GM12892 (cell line): Measurements from ENCODE around the gene STK32B.

Experiments used
- POLR2A ChIP-seq: IDR thresholded peaks from 2 replicates; pipeline ENCODE4 v1.6.1; 2011; ENCODE audit warnings: low read depth, low read length, control low read depth
- POLR2AphosphoS5 ChIP-seq: IDR thresholded peaks from 2 replicates; pipeline ENCODE4 v1.6.1; 2011; ENCODE audit warnings: low read depth, low read length, control low read depth

DNA sequence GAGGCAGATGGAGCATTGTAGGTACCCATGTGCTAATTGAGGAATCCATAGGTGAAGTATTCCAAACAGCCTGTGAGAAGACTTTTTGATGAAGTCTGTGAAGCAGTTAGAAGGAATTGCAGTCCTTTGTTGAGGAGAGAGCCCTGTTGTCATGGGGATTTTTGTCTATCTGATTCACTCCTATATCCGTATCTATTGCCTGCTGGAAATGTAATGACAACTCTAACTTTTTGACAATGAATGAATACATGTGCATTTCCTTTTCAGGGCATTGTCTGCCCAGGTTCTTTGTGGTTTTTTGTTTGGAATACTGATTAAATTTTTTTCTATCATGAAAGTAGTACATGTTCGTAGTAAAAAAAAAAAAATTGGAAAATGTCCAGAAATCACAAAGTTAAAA, 31.1 kb downstream of the STK32B start:
- TF ChIP-seq POLR2A (no peak), POLR2AphosphoS5 (no peak)
